ENCODE measurements around the gene S100PBP.

GRCh38 chr1:32868085-32868484 lies 50.6 kb downstream of the S100PBP start:
- no peak for TF ChIP-seq KDM5B (CRISPR knock-in tag; IDR thresholded peaks at IDR 0.05; ENCODE audit: borderline replicate concordance)
- TF ChIP-seq ZNF446 (CRISPR knock-in tag; IDR thresholded peaks at IDR 0.05) = no peak
- TF ChIP-seq CTCF (CRISPR knock-in tag; IDR thresholded peaks at IDR 0.05) = no peak
- TF ChIP-seq RARG (CRISPR knock-in tag; IDR thresholded peaks at IDR 0.05; ENCODE audit: low read depth) = no peak
- TF ChIP-seq HHEX (CRISPR knock-in tag; IDR thresholded peaks at IDR 0.05) = no peak
- no peak for TF ChIP-seq CREB1 (IDR thresholded peaks at IDR 0.05)
- no peak for TF ChIP-seq CREB1 (CRISPR knock-in tag; IDR thresholded peaks at IDR 0.05)
- TF ChIP-seq TCF12 (IDR thresholded peaks at IDR 0.05) = no peak
- no peak for TF ChIP-seq TCF12 (CRISPR knock-in tag; IDR thresholded peaks at IDR 0.05)
- no peak for TF ChIP-seq ZNF639 (CRISPR knock-in tag; conservative IDR thresholded peaks at IDR 0.05)
- TF ChIP-seq ZBTB43 (CRISPR knock-in tag; conservative IDR thresholded peaks at IDR 0.05) = no peak
- TF ChIP-seq POLR2AphosphoS5 (IDR thresholded peaks at IDR 0.05; ENCODE audit: low read depth, low read length) = no peak
